Cardiac muscle cell (in vitro differentiated cells and primary cell): ENCODE results near the gene CFAP157. TPM values are rescaled to one million over a fixed set of nuclear protein-coding genes. Genes with fewer than 3 reads are reported as not detected.

Experiments
- DNase-seq, 2 donors: peaks; one replicate each; pipeline versions ENCODE4 v3.0.0 to v3.0.0-alpha.2; 2010 to 2017; ENCODE audit warnings: low read depth in 1 of 2, low spot score in 1 of 2
- H3K27ac ChIP-seq: fragments of 200-600 bp; sonication (generic); 2 replicates; pipeline ENCODE4 v1.5.1; 2016
- H3K27me3 ChIP-seq: fragments of 200-600 bp; sonication (generic); 2 replicates; pipeline ENCODE4 v1.6.0; 2016; ENCODE audit warnings: control low read depth
- H3K36me3 ChIP-seq: fragments of 200-600 bp; sonication (generic); 2 replicates; pipeline ENCODE4 v1.5.1; 2016; ENCODE audit warnings: control low read depth
- H3K4me1 ChIP-seq: fragments of 200-600 bp; sonication (generic); 2 replicates; pipeline ENCODE4 v1.8.1; 2017; ENCODE audit warnings: low read depth, mild to moderate bottlenecking, mixed run types
- H3K4me3 ChIP-seq: fragments of 200-600 bp; sonication (generic); 2 replicates; pipeline ENCODE4 v1.5.1; 2016; ENCODE audit warnings: mild to moderate bottlenecking
- H3K9me3 ChIP-seq: fragments of 200-600 bp; sonication (generic); 2 replicates; pipeline ENCODE4 v1.5.1; 2017; ENCODE audit warnings: low read depth, mild to moderate bottlenecking, control low read depth
- polyA plus RNA-seq: library from polyadenylated mRNA; unstranded; fragments of >200 nt; fragmentation: Nextera tagmentation; extraction: Ambion mirVana; gene quantifications from 2 replicates; pipeline ENCODE4 v1.2.1, GENCODE V29; 2016
- total RNA-seq: library from RNA; depleted of rRNA; stranded (reverse); fragments of >200 nt; gene quantifications from 2 replicates; pipeline ENCODE4 v1.2.3, GENCODE V29; 2016
- TF ChIP-seq, protein P1 (sequence below): IDR thresholded peaks from 2 replicates; pipeline ENCODE4 v1.5.1; 2012; ENCODE audit warnings: low read depth, mild to moderate bottlenecking, low read length

The CFAP157 gene
- total and polyA plus RNA-seq, 2 experiments from 2014 or later = 0.76 to 0.86 TPM

DNA sequence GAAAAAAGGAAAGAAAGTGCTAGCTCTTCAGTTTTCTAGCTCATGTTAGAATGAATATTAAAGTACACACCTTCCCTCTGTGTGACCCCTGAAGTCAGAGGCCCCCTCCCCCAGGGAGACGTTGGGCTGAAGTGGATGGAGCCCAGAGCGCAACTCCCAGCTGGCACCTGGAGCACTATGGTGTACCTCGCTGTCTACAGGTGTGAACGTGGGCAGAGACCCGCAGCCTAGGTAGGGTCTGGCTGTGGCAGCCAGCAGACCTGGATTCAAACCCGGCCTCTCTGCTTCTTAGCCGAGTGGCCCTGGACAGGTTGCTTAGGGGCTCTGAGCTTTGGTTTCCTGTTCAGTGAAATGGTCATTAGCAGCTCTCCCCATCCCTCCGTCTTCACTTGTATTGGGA is 22.0 kb downstream of the CFAP157 start:
- peaks cover 5% of the 10 kb centered on the region for H3K4me1 ChIP-seq
- no peak overlapping the region for H3K27ac ChIP-seq
- no peak for DNase-seq
- H3K9me3 ChIP-seq = no peaks in the 10 kb centered on the region
- no peak overlapping the region for H3K4me3 ChIP-seq
- H3K36me3 ChIP-seq = no peaks in the 10 kb centered on the region
- TF ChIP-seq, protein P1, sequence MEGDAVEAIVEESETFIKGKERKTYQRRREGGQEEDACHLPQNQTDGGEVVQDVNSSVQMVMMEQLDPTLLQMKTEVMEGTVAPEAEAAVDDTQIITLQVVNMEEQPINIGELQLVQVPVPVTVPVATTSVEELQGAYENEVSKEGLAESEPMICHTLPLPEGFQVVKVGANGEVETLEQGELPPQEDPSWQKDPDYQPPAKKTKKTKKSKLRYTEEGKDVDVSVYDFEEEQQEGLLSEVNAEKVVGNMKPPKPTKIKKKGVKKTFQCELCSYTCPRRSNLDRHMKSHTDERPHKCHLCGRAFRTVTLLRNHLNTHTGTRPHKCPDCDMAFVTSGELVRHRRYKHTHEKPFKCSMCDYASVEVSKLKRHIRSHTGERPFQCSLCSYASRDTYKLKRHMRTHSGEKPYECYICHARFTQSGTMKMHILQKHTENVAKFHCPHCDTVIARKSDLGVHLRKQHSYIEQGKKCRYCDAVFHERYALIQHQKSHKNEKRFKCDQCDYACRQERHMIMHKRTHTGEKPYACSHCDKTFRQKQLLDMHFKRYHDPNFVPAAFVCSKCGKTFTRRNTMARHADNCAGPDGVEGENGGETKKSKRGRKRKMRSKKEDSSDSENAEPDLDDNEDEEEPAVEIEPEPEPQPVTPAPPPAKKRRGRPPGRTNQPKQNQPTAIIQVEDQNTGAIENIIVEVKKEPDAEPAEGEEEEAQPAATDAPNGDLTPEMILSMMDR = no peak
- H3K27me3 ChIP-seq = no peaks in the 10 kb centered on the region

DNA sequence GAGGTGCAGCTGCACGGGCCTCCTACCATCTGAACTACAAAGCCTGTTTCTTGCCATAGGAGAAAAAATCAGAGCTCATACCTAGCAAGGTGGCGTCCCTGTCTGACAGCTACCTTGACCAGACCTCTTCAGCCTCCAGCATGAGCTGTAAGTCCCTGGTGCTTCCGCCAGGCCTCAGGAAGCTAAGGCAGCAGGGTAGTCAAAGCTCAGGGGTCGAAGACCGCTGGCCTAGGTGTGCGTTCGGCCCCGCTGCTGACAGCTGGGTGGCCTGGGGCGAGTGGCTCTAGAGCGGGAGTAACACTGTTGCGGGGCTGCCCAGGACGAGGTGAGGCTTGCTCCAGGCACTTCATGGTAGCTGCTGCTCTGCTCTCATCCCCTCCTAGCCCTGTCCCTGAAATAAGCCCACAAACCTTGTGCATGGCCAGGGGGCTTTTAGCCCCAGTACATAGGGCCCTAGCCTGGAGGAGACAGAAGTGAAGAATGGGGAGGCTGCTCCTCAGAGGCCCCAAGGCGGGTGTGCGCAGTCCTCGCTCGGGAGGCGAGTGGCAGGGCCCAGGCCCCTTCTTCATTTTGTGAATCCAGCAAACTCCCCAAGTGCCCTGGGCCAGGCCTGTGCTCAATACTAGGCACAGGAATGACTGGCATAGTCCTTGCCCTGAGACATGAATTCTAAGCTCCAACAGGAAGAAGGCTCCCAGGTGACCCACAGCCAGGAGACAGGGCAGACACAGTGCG is 22.9 kb downstream of the CFAP157 start:
- TF ChIP-seq, protein P1 = no peak
- H3K27me3 ChIP-seq = no peaks in the 10 kb centered on the region

DNA sequence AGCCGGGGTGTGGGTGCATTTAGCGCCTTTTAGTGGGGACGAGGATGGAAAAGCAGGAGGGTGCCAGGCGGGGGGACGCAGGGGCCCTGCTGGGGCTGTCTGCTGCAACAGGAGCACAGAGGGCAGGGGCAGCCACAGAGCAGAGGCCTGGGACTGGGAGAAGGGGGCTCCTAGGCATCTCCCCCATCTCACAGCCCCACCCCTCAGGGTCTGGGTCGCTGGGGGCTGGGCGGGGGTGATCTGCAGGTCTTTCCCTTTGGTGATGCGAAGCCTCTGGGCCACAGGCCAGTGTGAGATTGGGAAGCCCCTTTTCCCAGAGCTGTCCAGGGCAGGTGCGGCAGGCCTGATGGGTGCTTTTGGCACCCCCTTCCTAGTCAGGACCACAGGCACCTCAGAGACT is 23.5 kb downstream of the CFAP157 start:
- H3K27me3 ChIP-seq = no peaks in the 10 kb centered on the region
- TF ChIP-seq, protein P1 = no peak
- no peak overlapping the region for H3K4me3 ChIP-seq
- no peaks in the 10 kb centered on the region for H3K9me3 ChIP-seq
- H3K36me3 ChIP-seq = no peaks in the 10 kb centered on the region
- no peak for DNase-seq
- no peaks in the 10 kb centered on the region for H3K4me1 ChIP-seq
- H3K27ac ChIP-seq = no peak overlapping the region

More for the DNA sequence above, 22.9 kb downstream of the CFAP157 start:
- DNase-seq = no peak
- H3K27ac ChIP-seq = no peak overlapping the region
- no peaks in the 10 kb centered on the region for H3K36me3 ChIP-seq
- no peak overlapping the region for H3K4me3 ChIP-seq
- no peaks in the 10 kb centered on the region for H3K9me3 ChIP-seq
- no peaks in the 10 kb centered on the region for H3K4me1 ChIP-seq

DNA sequence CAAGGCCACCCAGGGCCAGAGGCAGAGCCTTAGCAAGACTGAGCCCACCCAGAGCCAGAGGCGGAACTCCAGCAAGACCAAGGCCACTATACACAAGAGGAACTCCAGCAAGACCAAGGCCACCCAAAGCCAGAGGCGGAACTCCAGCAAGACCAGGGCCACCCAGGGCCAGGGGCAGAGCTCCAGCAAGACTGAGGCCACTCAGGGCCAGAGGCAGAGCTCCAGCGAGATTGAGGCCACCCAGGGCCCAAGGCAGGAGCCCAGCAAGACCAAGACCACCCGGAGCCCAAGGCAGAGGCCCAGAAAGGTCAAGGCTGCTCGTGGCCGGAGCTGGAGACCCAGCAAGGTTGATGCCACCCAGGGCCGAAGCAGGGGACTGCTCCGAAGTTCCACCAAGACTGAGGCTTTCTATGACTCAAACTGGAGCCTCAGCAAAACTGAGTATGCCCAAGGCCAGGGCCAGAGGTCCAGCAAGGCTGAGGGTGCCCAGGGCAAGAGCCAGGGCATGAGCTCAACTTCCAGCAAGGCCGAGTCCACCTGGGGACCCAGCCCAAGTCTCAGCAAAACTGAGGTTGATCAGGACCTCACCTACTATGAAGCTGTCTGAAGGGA is 24.1 kb downstream of the CFAP157 start:
- H3K27me3 ChIP-seq = no peaks in the 10 kb centered on the region
- no peaks in the 10 kb centered on the region for H3K9me3 ChIP-seq
- H3K4me1 ChIP-seq = no peaks in the 10 kb centered on the region
- no peak overlapping the region for H3K4me3 ChIP-seq
- DNase-seq = no peak
- H3K27ac ChIP-seq = no peak overlapping the region
- H3K36me3 ChIP-seq = no peaks in the 10 kb centered on the region
- TF ChIP-seq, protein P1 = no peak

DNA sequence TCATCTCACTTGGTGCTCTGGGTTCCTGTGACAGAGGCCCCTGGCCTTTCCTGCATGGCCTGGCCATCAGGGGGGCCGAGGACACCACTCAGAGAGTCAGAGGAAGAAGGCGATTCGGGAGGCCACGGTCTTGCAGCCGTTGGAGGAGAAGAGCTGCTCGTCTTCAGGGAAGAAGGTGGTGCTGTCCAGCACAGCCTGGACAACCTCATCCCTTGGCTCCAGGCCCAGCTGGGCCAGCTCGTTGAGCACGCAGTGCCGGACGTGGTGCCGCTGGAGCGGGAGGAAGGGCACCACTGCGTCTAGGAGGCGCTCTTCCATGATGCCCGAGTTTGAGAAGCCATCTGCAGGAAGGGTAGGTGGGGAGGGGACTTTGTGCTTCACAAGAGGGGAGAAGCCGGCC is 25.1 kb downstream of the CFAP157 start:
- no peaks in the 10 kb centered on the region for H3K4me1 ChIP-seq
- no peaks in the 10 kb centered on the region for H3K36me3 ChIP-seq
- H3K4me3 ChIP-seq = no peak overlapping the region
- H3K9me3 ChIP-seq = no peaks in the 10 kb centered on the region
- DNase-seq = no peak
- no peaks in the 10 kb centered on the region for H3K27me3 ChIP-seq
- TF ChIP-seq, protein P1 = no peak
- H3K27ac ChIP-seq = no peak overlapping the region
